Activated CD4-positive, alpha-beta T cell treated with anti-CD3 and anti-CD28 coated beads, Interleukin-2, amount 50 U/mL, for 16 hours (primary cell): ENCODE measurements around the gene STPG2.

ENCODE experiments used
- DNase-seq: peaks from one replicate; pipeline ENCODE4 v3.0.0-alpha.2; 2020

The STPG2 gene

DNA sequence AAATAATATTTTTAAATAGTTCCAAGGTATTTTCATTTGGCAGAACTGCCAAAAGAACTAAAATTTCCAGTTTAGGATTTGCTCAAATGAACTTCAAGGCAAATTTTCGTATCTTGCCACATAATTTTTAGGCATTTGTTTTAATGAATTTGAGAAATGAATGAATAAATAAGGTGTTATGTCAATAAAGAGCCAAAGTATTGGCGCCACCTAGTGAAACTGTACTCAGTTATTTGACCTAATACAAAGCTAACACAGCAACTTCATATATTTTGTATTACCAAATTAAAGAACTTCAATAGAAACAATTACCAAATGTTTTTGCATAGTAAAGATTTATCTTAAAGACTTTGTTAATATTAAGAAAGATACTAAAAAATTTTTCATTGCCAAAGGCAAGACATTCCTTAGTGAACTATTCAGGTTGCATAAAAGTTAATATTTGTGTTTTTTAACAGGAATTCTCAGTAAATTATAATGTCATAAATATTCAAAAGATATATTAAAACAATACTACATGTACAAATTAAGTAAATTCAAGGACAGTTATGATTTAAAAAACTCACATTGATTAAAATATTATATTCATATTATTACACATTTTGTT is 50.3 kb downstream of the STPG2 start:
- DNase-seq = peak; percentile 13

DNA sequence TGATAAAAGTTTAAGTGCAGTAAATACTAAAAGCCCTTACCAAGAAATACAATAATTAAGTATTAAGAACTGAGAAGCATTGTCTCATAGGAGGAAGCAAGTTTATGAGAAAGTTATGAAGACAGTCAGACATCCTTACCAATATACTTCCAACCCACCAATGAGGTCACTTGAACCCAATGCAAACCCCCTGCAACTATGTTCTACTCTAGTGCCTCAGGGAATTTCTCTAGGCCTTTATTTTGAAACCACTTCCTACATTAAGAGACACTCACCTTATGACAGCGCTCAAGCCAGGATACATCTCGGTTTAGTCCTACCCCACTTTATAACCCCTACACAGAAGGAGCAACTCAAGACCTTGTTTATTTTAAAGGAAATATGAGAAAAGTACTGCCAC is 61.3 kb downstream of the STPG2 start:
- DNase-seq = no peak

DNA sequence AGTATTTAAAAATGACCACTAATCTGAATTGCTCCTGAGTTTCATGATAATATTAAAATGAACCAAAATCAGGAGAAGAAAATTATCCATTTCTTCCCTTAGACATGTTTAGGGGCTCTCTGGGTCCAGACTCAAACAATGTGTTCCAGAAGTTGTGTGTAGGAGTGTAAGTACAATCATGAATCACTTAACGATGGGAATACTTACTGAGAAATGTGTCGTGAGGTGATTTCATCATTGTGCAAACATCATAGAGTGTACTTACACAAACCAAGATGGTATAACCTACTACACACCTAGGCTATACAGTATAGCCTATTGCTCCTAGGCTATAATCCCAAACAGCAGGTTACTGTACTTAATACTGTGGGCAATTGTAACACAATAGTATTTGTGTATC is 74.8 kb downstream of the STPG2 start:
- no peak for DNase-seq

DNA sequence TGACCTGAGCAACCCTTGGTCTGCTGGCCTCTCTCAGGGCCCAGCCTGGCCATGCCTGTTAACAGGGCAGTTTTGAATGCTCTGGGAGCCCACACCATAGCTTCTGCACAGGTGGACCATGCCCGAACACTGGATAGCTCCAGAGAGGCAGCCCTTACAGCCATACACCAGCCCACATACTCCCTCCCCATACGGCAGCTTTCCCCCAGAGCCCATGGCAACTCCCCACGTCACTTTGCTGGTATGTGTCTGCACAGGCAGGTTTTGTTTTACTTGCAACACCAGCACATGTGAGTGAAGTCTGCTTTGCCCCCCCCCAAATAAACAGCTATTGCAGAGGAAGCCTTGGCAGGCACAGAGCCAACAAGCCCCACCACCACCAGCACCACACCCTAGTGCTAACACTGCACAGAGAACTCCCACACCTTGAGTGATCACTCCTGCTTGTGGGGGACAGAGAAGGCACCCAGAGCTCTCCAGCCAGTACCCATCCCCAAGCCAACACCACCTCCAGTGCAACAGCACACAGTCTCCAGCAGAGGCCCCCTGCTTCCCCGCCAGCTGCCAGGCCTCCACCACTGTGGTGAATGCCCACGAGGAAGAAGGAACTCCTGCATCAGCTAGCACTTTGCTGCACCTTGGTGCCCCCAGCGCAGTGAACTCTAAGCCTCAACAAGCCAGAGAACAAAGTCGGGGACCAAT is 87.3 kb downstream of the STPG2 start:
- DNase-seq = no peak

DNA sequence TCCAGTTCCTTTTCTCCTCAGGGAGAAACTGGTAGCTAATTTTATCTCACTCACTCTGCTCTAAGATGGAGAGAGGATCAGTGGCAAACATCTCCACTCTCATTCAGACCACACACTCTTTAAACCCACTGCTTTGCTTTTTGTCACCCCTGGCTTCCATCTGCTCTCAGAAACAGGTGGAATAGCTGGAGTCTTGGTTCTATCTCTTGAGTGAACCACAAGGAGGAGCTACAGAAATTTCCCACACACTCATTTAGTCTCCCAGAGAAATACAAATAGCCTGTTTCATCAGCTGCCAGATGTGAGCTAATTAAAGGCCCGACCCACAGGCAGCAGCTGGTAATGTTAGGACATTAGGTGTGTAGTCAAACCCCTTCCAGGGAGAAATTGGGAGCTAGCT is 96.6 kb downstream of the STPG2 start:
- no peak for DNase-seq

DNA sequence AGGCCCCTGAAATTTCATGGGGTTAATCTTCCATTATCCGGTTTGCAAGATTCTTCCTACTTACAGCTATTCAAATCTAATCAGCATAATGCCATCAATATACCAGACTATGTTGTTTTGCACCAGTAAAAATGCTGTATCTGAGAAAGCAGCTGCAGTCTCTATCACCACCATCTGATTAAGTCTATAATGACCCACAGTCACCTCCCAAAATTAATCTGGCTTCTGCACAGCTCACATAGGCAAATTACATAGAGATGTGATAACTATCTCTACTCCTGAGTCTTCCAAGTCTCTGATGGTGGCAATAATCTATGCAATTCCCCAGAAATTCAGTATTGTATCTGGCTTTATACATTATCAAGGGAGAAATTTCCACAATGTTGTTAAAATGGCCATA is 113.2 kb downstream of the STPG2 start:
- no peak for DNase-seq

DNA sequence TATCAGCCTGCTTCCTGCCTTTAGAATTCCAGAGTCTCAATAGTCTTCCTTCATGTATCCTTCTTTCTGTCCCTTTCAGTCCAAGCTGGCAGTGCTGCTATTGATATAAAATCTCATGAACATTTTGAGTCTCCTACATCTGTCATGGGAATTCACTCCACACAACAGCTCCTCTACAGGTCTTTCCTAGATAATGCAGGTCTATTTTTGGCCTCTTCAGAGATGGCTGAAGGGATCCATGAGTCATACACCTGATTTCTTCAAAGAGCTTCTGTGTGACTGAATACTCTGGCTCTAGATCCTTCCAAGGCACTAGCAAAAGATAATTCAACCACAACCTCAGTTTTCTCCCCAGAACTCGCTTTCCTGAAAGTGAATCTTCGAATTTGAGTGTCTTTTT is 115.4 kb downstream of the STPG2 start:
- peak; percentile 3 for DNase-seq

DNA sequence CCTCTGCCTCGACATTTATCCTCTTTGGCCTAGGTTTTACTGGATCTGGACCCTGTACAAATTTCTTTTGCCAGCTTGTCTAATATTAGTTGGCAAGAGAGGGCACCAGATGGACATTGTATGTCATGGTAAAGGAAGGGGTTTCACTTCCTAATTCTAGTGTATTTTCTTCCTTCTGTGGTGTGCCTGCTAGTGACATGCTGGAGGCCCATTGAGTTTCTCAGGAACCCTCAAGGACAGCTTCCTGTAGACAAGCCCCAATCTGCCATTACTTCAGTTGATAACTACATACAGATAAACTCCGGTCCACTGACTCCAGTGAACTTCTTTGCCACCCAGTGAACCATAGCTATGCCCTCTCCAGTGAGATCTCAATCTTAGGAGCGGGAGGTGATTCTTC is 116.9 kb downstream of the STPG2 start:
- DNase-seq = no peak

DNA sequence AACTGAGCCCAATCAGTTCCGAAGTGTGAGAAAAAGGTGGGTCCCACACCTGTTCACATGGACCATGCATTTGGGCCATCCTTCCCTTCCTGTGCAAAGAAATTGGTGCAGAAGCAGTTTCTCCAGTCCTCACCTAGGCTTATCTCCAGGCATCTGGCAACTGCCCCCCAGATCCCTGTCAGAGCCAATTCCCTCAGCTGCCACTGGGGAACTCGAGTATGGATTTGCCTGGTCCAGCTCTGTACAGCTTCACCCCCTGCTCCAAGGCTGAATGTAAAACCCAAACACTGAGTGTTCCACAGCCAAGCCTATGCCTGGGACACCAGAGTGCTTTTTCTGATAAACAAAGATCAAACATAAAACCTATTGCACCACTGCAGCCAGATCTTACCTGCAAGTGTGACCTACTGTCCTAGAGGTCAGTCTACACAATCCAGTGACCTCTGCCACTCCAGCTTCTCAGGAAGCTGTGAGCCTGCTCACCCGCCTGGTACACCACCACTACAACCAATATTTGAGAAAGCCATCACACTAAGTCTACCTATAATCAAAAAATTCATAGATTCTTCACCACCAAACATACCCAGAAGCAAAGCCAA is 136.4 kb downstream of the STPG2 start:
- no peak for DNase-seq

DNA sequence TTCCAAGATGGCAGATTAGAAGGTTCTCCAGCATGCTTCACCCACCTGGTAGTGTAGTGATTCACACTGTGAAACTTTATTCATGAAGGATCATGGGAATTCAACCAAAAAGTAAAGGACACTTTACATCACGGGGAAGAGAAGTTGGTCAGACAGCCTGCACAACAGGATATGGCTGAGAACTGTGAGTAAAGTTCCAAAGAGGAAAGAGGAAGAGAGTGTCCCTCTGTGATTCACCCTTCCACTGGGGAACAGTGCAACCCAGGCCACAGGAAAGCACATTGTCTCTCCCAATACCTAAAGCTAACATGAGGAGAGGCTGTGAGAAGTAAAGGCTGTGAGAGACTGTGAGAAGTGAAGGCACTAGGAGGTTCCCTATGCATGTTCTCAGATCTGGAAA is 137.2 kb downstream of the STPG2 start:
- DNase-seq = no peak

DNA sequence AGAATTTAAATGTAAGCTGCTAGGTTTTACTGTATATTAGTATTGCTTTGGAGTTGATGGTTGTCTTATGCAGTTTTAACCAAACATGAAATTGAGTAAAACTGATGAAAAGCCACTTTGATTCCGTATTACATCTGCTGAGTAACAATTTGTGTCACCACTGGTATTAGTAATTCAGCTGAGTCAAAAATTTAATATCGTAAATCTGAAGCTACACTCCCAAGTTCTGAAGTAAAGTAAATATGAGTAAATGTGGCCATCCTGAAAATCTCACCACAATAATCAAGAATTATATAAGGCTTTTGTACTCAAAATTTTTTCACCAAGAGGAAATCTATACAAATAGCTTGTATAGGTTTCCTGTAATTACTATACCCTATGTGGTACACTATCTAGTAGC is 142.3 kb downstream of the STPG2 start:
- DNase-seq = no peak

DNA sequence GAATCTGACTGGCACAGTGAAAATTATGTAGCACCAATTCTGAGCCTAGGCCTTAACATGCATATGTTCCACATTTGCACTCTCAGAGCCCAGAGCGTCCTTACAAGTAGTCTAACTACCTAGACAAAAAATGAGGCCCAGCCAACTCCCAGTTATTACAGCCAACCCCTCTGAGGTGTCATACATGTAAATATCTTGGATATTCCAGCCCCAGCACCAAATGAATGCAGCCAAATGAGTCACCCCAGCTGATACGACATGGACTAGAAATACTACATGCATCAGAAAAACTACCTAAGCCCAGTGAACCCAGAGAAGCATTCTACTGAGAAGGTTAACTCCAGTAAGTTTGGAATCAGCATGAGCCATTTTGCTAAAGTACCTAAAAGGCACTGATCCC is 145.1 kb downstream of the STPG2 start:
- DNase-seq = no peak

DNA sequence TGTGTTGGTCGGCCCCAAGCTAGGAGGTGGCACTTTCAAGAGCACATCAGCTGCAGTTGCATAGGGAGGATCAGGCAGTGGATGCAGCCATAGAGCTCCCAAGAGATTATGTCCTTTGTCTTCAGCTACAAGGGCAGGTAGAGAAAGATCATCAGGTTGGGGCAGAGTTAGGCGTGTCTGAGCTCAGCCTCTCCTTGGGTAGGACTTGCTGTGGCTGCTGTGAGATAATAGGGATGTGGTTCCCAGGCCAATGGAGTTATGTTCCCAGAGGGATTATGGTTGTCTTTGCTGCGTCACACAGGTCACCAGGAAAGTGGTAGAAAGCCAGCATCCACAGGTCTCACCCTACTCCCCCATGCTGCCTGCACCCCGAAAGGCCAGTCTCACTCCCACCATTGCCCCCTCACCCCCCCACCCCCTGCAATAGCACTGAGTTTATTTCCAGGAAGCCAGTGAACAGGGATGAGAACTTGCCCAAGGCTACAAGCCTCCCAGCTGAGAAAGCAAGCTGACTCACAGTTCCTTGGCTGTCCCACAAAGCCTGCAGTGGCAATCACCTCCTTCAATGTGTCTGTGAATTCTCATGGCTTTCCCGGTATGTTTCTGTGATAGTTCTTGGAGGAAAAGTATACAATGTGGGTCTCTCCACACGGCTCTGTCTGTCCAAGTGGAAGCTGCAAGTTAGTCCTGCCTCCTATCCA is 148.4 kb downstream of the STPG2 start:
- no peak for DNase-seq

DNA sequence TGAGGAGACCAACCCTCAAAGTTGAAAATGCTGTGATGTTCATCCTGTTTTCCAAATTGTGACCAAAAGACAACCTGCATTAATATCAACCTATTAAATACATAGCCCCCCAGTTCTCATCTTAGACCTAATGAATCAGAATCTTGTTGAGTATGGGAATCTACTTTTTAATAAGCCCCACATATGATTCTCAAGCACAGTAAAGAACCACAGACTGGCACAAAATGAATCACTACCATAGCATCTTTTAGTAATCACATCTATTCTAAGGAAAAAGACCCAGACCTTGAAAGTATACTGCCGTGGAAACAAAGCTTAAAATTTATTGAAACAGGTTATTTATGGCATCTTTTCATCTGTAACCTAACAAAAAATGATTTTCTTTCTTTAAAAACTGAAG is 152.9 kb downstream of the STPG2 start:
- DNase-seq = no peak

DNA sequence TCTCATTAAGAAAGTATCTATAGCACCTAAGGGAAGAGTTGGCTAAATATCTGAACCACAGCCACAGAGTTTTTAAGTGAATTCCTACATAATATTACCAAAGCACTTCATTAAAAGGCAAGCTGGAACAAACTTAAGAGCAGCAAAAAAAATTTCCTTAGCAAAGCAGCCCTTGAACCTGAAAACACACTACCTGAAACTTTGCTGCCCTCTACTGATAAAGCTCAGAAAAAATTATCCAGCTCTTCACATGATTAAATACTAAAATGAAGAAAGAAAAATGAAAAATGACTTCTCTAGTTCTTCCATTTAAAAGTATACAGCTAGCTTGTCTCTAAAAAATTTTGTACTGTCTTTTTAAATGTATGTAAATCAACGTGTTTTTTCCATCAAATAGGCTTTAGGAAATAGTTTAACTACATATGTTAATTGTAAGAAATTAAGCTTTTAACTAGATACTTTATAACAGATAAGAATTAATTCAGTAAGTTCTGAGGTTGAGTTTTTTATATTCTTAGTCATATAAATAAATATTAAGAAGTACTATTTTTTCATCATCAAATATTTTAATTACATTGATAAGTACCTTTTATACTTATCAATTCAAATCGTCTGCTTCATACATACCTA is 156.1 kb downstream of the STPG2 start:
- DNase-seq = peak; percentile 23

DNA sequence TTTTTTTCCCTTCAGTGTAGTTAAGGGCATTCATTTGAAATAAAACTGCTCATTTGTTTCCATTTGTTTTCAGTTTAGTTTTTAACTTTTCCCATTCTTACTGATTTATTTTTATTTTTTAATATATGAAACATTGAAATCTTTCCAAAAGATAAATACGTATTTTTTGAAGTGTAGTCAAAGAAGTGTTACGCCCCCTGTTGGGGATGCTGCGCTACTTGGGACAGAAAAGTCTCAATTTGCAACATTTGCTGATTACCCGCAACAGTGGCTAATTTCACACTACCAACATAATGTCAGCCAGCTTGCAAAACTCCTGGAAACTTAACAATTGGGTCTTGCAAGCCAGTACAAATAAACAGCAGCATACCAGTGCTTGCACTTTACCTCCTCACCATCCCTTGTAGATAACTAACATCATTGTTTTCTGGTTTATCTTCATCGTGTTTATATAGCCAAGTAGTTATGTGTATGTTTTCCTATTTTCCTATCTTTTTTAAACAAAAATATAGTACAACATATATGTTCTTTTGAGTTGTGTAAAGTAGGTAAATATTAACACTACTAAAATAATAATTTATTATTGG is 158.6 kb downstream of the STPG2 start:
- DNase-seq = no peak

DNA sequence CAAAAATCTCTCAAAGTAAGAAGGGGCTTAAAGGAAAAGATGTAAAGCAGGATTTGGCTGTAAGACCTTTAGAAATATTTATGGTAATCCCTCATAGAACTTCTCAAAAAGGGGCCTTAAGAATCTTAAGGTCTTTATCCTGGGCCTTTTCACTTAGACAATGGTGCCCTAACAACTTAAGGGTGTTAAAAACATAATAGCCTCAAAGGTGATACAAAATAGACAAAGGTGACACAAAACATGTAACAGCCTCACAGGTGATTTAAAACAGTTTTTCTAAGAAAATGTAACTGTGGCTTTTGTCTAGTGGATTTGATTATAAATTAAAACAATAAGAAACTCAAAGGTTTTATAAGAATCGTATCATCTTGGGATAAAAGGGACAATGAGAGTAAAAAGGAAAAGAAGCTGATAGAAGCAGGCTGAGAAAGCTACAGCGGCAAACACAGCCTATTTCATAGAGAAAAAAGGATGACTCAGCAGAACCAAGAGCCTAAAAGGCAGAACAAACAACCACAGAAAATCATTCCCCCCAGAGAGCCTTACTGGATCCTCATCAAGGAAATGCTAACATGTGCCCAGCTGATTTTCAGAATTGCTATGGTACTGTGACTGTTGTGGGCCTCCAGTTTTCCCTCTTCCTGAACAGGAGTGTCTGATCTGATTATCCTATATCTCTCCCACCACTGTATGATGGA is 164.3 kb downstream of the STPG2 start:
- no peak for DNase-seq

DNA sequence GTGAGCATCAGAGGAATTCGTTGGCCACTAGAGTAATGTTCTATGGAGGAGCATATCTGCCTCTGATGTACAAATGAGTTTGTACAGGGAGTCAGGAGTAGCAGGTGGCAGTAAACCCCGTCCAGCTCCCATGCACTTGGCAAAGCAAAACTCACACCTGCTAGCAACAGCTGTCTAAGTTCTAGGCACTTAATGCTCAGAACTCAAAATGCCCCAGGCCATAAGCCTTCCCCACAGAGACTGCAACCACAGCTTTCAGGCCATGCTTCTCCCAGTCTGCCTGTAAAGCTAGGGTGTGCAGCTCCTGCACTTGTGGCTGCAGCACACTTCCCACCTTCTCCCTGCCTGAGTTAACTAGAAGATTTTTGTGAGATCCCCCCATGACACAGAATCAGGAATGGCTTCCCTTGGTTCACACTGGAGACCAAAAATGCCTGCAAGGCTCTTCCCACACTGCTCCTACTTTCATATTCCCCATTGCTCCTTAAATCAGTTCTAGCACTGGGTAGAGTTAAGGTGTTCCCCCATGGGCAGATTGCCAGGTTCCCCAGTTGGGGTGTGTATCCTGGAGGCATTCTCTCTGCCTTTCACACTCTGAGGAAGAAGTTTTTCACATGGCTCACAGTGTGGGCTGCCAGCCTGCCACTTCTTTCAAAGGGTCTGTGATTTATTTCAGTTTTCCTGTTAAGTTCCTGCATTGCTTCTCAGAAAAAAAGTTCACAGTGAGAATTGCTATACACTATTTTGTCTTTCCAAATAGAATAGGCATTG is 189.9 kb downstream of the STPG2 start:
- no peak for DNase-seq

DNA sequence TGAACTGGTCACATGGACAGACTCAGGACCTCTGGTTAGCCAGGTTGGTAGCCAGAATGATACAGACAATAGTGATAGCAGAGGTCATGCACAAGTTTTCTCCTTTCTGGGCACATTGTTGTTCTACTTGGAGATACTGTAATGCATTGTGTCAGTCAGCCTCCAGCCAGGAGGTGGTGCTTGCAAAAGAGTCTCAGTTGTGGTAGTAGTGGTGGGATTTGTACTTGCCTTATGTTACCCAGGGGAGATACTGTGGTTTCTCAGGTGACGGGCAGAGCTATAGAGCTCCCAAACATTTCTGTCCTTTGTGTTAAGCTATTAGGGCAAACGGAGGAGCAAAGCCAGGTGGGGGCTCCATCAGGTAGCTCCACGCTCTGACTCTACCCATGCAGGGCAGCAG is 190.5 kb downstream of the STPG2 start:
- DNase-seq = no peak

DNA sequence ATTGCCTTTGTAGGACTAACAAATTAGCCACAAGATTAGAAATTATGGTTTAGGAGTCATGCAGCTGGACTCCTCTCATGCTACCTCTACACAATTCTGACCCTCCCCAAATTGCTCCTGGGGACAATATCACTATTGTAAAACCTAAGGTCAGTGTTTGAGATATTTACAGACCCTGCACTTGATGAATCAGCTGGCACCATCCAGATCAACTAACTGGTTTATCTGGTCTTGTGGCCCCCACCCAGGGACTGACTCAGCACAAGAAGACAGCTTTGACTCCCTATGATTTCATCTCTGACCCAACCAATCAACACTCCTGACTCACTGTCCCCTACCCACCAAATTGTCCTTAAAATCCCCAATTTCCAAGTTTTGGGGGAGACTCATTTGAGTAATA is 192.4 kb downstream of the STPG2 start:
- no peak for DNase-seq

DNA sequence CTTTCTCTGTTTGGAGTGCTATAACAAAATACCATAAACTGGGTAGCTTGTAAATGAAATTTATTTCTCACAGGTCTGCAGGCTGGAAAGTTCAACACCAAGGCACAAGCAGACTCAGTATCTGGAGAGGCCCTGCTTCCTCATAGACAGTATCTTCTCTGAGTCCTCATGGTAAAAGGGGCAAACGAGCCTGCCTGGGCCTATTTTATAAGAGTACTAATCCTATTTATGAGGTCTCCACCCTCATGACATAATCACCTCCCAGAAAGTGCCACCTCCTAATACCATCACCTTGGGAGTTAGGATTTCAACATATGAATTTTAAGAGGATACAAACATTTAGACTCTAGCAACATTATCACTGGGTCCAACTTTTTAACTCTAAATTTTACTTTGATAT is 200.3 kb downstream of the STPG2 start:
- DNase-seq = no peak

DNA sequence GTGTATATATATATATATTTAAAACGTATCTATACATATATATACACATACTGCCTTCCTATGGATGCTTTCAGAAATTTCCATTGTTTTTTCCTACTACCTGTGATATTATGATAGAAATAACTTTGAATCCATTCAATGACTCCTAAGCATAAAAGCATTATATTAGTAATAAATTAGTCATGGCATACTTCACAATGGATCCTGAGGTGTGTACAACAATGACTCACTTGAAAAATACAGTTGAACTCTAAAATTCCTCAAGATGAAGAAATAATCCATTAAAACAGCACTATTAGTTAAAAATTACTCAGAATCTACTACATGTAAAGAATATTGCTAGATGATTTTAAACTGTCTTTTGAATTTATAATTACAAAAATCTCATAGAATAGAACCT is 201.1 kb downstream of the STPG2 start:
- no peak for DNase-seq
